GM21360 (cell line): ENCODE results near the gene TRPM1.

ENCODE experiments used
- ATAC-seq: cut with Tn5 transposase; IDR thresholded peaks from one replicate; pipeline ENCODE4 v1.9.1; 2021; ENCODE audit warnings: mild to moderate bottlenecking, moderate library complexity; ENCODE audit not compliant: unreplicated experiment

Gene TRPM1

GRCh38 chr15:31024330-31024729 is 77.2 kb downstream of the TRPM1 start:
- ATAC-seq: no peak

- ATAC-seq: no peak
Observed at GRCh38 chr15:31023841-31024240, 77.7 kb downstream of the TRPM1 start.

GRCh38 chr15:31021067-31021665 is 80.4 kb downstream of the TRPM1 start:
- no peak for ATAC-seq

GRCh38 chr15:31020542-31020941 is 81.0 kb downstream of the TRPM1 start:
- ATAC-seq: no peak

- no peak for ATAC-seq
Observed at GRCh38 chr15:31019986-31020385, 81.5 kb downstream of the TRPM1 start.

- no peak for ATAC-seq
Observed at GRCh38 chr15:31017311-31017710, 84.2 kb downstream of the TRPM1 start.

- ATAC-seq: no peak
Observed at GRCh38 chr15:31016446-31016915, 85.0 kb downstream of the TRPM1 start.

GRCh38 chr15:31014608-31014925 is 87.0 kb downstream of the TRPM1 start:
- ATAC-seq: no peak

GRCh38 chr15:31013863-31014607 is 87.5 kb downstream of the TRPM1 start:
- peak; percentile 82 for ATAC-seq

- ATAC-seq: no peak
Observed at GRCh38 chr15:31012455-31012854, 89.1 kb downstream of the TRPM1 start.

- no peak for ATAC-seq
Observed at GRCh38 chr15:31010036-31010435, 91.5 kb downstream of the TRPM1 start.

GRCh38 chr15:31005660-31006059 is 95.9 kb downstream of the TRPM1 start:
- no peak for ATAC-seq

GRCh38 chr15:31004220-31004733 is 97.2 kb downstream of the TRPM1 start:
- peak; percentile 81 for ATAC-seq

GRCh38 chr15:31001702-31002101 is 99.8 kb downstream of the TRPM1 start:
- no peak for ATAC-seq

GRCh38 chr15:30999729-31000128 is 101.8 kb downstream of the TRPM1 start:
- no peak for ATAC-seq

GRCh38 chr15:30997270-30997669 is 104.3 kb downstream of the TRPM1 start:
- ATAC-seq: no peak

- no peak for ATAC-seq
Observed at GRCh38 chr15:30992249-30992864, 109.2 kb downstream of the TRPM1 start.

- peak; percentile 82 for ATAC-seq
Observed at GRCh38 chr15:30991255-30992235, 110.0 kb downstream of the TRPM1 start, which contains the start of gene MTMR10. TSS of gene MTMR10 (minus strand) at chr15:30991628. CDS start at chr15:30991506, 122 bp downstream.

- ATAC-seq: no peak
Observed at GRCh38 chr15:30990446-30991254, 110.9 kb downstream of the TRPM1 start.

GRCh38 chr15:30990036-30990435 is 111.5 kb downstream of the TRPM1 start:
- ATAC-seq: no peak
